ENCODE measurements around the gene SMIM8. TPM values are rescaled to one million over a fixed set of nuclear protein-coding genes. Genes with fewer than 3 reads are reported as not detected.

SMIM8 gene
- total RNA-seq, 1 experiment from 2014 or later: 8.7 TPM

DNA sequence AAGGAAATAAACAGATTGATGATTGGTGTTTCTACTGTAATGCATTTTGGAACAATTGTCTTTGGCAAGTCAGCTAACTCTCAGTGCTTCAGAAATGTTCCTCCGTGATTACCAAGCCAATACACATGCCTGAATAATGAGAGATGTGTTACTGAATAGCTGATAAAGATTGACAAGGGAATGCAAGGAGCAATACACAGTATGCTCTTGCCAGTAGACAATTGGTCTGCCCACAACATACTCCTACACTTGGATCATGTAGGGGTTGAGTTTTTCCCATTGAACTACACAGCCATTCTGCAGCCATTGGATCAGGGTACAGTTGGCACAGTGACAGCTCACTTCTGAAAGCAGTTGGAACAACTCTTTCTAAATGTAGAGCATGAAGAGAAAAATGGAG, 12.3 kb downstream of the SMIM8 start:
- no peak for DNase-seq (ENCODE audit: low spot score)

DNA sequence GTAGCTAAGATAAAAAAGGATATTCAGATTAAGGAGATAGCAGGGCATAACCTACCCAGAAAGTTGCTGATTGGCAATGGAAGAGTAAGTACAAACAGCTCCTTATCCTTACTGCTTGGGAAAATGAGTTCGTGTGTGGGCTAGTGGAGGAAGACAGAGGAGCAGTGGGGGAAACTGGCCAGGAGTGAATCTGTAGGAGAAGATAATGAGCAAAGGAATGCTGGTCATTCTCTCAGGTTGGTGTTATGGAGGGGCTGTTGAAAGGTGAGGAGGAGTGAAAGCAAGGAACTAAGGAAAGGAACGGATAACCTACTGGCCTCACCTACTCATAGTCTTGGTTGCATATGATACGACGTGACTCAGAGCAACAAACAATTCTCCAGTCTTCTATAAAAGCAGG, 14.0 kb downstream of the SMIM8 start:
- no peak for DNase-seq (ENCODE audit: low spot score)

GRCh38 chr6:87340230-87340629, 17.8 kb downstream of the SMIM8 start:
- no peak for DNase-seq (ENCODE audit: low spot score)

GRCh38 chr6:87341158-87341557, 18.8 kb downstream of the SMIM8 start:
- DNase-seq (ENCODE audit: low spot score): no peak

DNA sequence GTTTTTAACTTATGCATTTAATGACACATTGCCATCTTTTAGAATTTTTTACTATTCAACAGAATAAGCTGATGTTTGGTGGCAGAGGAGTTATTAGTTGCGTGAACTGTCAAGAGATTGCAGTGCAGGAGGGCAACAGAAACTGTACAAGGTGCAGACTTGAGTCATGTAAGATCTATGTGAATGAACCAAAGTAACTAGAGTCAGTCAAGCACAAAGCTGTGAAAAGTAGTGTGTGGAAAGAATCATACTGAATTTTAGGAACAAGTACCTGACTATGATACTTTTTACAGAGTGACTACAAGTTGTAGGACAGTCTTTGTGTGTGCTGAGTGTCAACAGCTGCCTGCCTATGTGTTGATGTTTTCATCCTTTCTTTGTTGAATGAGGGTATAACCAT, 19.5 kb downstream of the SMIM8 start:
- no peak for DNase-seq (ENCODE audit: low spot score)

GRCh38 chr6:87342829-87343228, 20.4 kb downstream of the SMIM8 start:
- no peak for DNase-seq (ENCODE audit: low spot score)

DNA sequence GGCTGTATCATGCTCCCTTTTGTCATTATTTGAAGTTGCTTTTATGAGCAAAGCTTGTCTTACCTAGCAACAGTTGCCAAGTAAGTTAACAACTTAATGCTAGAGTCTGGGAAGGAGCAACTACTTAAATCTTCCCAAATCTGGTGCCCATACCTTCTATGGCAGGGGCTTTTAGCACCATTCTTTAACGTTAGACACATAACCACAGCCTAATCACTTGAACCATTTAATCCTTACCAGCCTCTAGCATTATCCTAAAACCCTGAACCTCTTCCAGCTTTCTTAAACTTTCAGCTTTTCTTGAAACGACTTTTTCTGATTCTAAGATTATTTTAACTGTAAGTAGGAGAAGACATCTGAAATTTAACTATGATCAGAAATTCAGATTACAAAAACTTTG, 22.3 kb downstream of the SMIM8 start, which contains the start of gene C6orf163:
C6orf163 (plus strand) TSS at position 83 of the 400 bp plus-strand sequence; CDS start at position 370, 287 bp downstream.
- no peak for DNase-seq (ENCODE audit: low spot score)

- DNase-seq (ENCODE audit: low spot score): no peak
Observed at GRCh38 chr6:87346700-87347099, 24.3 kb downstream of the SMIM8 start.

DNA sequence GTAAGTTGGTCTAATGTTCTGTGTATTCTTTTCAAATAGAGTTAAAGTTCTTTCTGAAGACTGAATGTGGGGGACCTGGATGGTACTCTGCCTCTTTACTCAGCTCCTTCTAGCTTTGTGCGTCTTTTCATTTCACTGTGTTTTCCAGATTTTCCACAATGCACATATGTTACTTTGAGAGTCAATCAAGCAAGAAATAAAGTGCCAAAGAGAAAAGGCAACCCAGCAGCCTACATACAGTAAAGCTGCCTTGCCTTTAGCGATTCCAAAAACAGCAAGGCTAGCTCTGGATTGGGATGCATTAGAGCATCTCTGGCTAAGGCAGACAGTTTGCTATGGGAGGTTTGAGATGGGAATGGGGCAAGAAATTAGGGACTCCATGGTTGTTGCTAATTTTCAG, 27.5 kb downstream of the SMIM8 start:
- no peak for DNase-seq (ENCODE audit: low spot score)

DNA sequence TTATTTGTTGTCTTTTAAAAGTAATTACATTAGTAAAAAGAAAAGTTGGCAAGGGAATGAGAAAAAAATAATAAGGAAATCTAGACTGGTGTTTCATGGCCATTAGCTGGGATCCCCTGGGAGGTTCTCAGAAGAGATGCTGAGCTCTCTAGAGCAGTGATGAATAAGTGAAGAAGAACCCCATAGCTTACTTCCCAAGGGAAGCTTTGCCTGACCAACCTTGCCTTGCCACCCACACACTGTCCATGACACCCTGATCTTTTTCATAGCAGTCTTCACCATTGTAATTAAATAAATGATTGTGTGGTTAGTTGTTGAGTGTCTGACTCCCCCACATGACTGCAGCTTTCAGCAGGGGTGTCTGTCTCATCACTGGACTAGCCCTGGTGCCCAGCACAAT, 28.1 kb downstream of the SMIM8 start:
- no peak for DNase-seq (ENCODE audit: low spot score)

DNA sequence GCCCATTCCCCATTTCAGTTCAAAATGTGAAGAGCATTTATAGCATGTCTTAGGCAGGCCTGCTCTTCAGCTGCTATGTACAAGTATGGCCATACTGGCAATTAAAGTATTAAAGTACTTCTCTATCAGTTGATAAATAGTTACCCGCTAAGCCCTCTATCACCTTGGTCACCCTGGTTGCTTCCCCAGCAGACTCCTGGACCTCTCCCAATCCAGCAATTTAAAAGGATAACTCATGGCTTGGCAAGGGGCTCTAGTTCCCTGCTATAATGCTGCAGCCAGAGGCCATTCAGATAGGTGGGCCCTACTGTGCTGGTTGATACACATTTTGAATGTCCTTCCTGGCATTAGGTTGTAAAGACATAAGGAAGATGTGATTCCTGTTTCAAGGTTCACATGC, 29.2 kb downstream of the SMIM8 start:
- no peak for DNase-seq (ENCODE audit: low spot score)

DNA sequence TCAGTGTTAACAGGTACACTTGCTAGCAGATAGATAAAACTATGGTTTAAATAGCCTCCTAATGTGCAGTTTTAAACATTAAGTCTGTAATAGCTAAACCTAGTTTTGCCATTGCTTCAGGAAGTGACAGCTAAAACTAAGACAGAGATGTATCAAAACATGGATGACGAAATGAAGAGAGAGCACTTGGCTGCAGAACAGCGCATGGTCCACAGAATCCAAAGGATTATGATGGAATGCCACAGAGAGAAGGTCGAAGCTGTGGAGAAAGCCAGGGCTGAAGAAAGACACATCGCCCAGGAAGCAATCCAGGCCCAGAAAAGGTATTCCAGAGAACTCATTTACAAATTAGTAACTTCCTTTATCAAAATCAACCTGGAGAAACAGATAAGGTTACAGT, 33.8 kb downstream of the SMIM8 start:
- DNase-seq (ENCODE audit: low spot score): no peak

DNA sequence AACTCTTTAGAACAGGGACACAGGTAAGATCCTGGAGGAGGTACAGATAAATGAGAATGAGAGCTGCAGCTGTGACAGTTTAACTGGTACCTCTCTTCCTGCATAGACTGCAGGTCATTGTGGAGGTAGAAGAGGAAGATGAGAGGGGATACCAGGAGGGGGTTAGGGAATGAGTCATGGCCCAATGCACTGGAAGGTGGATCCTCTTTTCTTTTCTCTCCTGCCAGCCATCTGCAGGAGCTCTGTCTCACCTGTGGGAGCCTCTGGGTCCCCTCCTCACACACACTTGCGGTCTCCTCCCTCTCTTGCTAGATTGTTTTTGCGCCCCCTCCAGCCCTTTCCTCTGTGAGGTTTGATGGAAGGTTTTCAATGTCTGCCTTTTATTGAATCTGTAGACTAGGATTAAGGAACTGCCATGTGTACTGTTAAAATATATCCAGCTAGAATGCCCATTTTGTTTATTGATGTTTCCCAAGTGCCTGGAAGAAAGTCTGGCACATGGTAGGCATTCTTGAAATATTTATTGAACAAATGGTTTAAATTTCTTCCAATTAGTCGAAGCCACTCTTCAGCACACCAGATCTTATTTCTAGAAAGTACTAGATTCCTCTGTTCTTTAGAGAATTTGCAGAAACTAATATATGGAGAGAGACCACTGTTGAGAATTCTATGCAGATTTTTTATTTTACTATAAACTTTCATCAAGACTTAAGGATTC, 35.2 kb downstream of the SMIM8 start:
- no peak for DNase-seq (ENCODE audit: low spot score)

DNA sequence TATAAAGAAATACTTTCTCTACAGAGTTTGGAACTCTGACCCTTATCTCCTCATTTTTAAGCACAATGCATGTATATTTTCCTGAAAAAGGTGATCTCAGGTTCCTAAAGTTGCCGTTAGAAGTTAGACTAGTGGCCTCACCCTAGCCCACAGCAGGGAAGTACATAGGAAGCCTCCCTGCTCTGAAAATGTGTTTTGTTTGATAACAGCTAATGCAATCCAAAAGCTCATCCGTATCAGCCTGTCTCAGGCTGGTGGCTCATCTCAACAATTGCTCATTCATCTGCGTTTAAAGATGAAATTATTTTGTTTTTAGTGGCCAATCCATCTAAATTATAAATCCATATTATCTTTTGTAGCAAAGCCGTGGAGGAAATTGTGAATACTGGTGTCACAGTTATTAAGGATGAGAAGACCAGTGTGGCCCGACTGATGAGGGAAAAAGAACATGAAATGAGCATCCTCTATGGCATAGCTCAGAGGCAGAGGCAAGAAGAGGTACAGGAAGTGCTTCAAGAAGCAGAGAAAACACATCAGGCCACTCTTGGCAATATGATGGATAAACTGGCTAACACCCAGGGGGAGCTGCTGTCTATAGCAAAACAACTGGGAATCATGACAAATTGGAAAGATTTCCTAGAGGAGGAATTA, 42.3 kb downstream of the SMIM8 start:
- no peak for DNase-seq (ENCODE audit: low spot score)

GRCh38 chr6:87366072-87366827, 43.9 kb downstream of the SMIM8 start:
- DNase-seq (ENCODE audit: low spot score): peak; percentile 7

- DNase-seq (ENCODE audit: low spot score): no peak
Observed at GRCh38 chr6:87366899-87367298, 44.5 kb downstream of the SMIM8 start.

GRCh38 chr6:87373377-87373776, 51.0 kb downstream of the SMIM8 start:
- no peak for DNase-seq (ENCODE audit: low spot score)

GRCh38 chr6:87375315-87375714, 52.9 kb downstream of the SMIM8 start:
- DNase-seq (ENCODE audit: low spot score): no peak

DNA sequence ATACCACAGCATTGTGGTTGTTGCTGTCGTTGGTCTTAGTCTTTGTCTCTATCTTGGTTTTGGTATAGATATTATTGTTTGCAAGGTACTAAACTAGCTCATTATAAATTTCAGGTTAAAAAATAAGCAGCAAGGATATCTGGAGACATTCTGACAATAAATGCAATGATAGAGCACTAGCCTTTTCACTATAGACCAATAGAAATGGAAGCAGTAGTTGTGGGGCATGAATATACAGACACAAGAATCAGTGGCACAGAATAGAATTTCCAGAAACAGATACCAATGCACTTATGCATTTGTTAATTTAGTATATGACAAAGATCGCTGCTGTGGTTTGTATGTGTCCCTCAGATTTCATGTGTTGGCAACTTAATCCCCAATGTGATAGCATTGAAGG, 54.3 kb downstream of the SMIM8 start:
- no peak for DNase-seq (ENCODE audit: low spot score)

- DNase-seq (ENCODE audit: low spot score): no peak
Observed at GRCh38 chr6:87378947-87379346, 56.6 kb downstream of the SMIM8 start.

- DNase-seq (ENCODE audit: low spot score): no peak
Observed at GRCh38 chr6:87382861-87383260, 60.5 kb downstream of the SMIM8 start.

GRCh38 chr6:87384038-87384437, 61.6 kb downstream of the SMIM8 start:
- DNase-seq (ENCODE audit: low spot score): no peak

- no peak for DNase-seq (ENCODE audit: low spot score)
Observed at GRCh38 chr6:87384449-87384848, 62.1 kb downstream of the SMIM8 start.
